ENCODE results near the gene FUCA1. TPM values are rescaled to one million over a fixed set of nuclear protein-coding genes. Genes with fewer than 3 reads are reported as not detected.

The FUCA1 gene
- total RNA-seq, 1 experiment from 2014 or later, result 20.3 TPM

DNA sequence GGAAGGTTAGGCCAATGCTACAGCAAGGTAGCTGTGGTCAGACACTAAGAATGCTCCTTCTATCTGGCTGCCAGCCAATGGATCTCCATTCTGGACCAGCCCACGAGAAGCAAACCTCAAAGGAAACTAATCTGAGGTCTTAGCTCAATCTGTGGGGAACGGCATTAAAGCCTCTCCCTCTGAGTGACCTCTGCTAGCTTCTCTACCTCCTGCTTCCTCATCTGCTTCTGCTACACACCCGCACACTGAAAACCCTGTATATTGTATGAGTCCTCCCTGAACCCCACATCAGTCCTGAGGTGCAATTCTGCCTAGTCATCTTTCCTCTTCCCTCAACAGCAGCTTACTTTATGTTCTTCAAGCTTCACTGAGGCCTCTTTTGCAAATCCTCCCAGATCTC, 60.6 kb downstream of the FUCA1 start:
- H3K27me3 ChIP-seq (ENCODE audit: low read length), result no peaks in the 10 kb centered on the region
- no peak for ATAC-seq
- no peak overlapping the region for H3K4me2 ChIP-seq (ENCODE audit: low read length)
- BruUV-seq (replicated peaks), result no TSS peak
- TF ChIP-seq EZH2phosphoT487 (IDR thresholded peaks at IDR 0.05; ENCODE audit: borderline replicate concordance, low read length) (no peak), EZH2 (IDR thresholded peaks at IDR 0.05; ENCODE audit: low read length, unreplicated experiment) (no peak)
- TF ChIP-seq, protein P1, sequence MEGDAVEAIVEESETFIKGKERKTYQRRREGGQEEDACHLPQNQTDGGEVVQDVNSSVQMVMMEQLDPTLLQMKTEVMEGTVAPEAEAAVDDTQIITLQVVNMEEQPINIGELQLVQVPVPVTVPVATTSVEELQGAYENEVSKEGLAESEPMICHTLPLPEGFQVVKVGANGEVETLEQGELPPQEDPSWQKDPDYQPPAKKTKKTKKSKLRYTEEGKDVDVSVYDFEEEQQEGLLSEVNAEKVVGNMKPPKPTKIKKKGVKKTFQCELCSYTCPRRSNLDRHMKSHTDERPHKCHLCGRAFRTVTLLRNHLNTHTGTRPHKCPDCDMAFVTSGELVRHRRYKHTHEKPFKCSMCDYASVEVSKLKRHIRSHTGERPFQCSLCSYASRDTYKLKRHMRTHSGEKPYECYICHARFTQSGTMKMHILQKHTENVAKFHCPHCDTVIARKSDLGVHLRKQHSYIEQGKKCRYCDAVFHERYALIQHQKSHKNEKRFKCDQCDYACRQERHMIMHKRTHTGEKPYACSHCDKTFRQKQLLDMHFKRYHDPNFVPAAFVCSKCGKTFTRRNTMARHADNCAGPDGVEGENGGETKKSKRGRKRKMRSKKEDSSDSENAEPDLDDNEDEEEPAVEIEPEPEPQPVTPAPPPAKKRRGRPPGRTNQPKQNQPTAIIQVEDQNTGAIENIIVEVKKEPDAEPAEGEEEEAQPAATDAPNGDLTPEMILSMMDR (conservative IDR thresholded peaks at IDR 0.05; ENCODE audit: low read depth, low read length), result no peak
- intact Hi-C loops (cut with micrococcal nuclease), result no loop called here
- DNase-seq, result no peak
- no peaks in the 10 kb centered on the region for H3K36me3 ChIP-seq (ENCODE audit: low read depth, low read length)
- H3K9me2 ChIP-seq (replicated peaks; ENCODE audit: low read length), result no peaks in the 10 kb centered on the region
- no peaks in the 10 kb centered on the region for H4K20me1 ChIP-seq (ENCODE audit: low read length)
- POLR2A ChIA-PET (ENCODE audit: unreplicated experiment), result no interaction called here
- no peak overlapping the region for H3K9ac ChIP-seq (ENCODE audit: low read length)
- H2AFZ ChIP-seq (ENCODE audit: low read length), result no peak overlapping the region
- H3K4me3 ChIP-seq (ENCODE audit: low read length), result no peak overlapping the region
- CTCF ChIA-PET, result interaction anchor here (0.9 kb wide), 1 partner anchor 109 kb away, joined by 3 read pairs; no protein-coding TSS in a partner anchor
- H3K79me2 ChIP-seq (ENCODE audit: low read length), result no peaks in the 10 kb centered on the region
- no peaks in the 10 kb centered on the region for H3K9me3 ChIP-seq (ENCODE audit: low read length)
- 0 out of 2 replicates have a peak, but pooled peaks cover 5% of the 10 kb centered on the region for H3K4me1 ChIP-seq (ENCODE audit: insufficient read depth, low read length)
- H3F3A ChIP-seq (ENCODE audit: low read length, unreplicated experiment), result no peaks in the 10 kb centered on the region
- H3K27ac ChIP-seq (ENCODE audit: low read length), result no peak overlapping the region

DNA sequence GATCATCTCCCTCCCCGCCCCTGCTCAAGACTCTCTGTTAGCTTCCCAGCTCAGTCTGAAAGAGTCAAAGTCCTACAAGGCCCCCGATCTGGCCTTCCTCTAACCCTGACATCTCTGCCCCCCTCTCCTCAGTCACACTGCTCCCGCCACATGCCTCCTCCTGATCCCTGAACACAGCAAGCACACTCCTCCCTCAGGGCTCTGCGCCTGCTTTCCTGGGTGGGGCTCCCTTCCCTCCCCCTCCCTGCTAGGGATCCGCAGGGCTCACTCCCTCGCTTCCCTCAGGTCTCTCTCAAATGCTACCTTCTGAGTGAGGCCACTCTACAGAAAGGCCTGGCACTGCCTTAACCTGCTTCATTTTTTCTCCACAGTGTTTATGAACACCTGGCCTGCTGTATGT, 61.8 kb downstream of the FUCA1 start:
- Histone ChIP-seq H2AFZ (ENCODE audit: low read length) (no peak overlapping the region), H3K4me3 (ENCODE audit: low read length) (no peak overlapping the region), H3K27ac (ENCODE audit: low read length) (no peak overlapping the region), H3K36me3 (ENCODE audit: low read depth, low read length) (no peaks in the 10 kb centered on the region), H3K9ac (ENCODE audit: low read length) (no peak overlapping the region), H3K9me3 (ENCODE audit: low read length) (no peaks in the 10 kb centered on the region), H3K79me2 (ENCODE audit: low read length) (no peaks in the 10 kb centered on the region), H4K20me1 (ENCODE audit: low read length) (no peaks in the 10 kb centered on the region), H3F3A (ENCODE audit: low read length, unreplicated experiment) (no peaks in the 10 kb centered on the region), H3K27me3 (ENCODE audit: low read length) (no peaks in the 10 kb centered on the region), H3K9me2 (replicated peaks; ENCODE audit: low read length) (no peaks in the 10 kb centered on the region), H3K4me2 (ENCODE audit: low read length) (no peak overlapping the region), H3K4me1 (ENCODE audit: insufficient read depth, low read length) (peaks cover 11% of the 10 kb centered on the region; the same call in 1 of the 2 replicates)
- DNase-seq (no peak), ATAC-seq (no peak)
- ChIA-PET POLR2A (ENCODE audit: unreplicated experiment) (no interaction called here), CTCF (no interaction called here)
- intact Hi-C loops (cut with micrococcal nuclease), result no loop called here
- BruUV-seq (replicated peaks), result no TSS peak
- TF ChIP-seq, protein P1 (conservative IDR thresholded peaks at IDR 0.05; ENCODE audit: low read depth, low read length), result no peak
- TF ChIP-seq EZH2phosphoT487 (IDR thresholded peaks at IDR 0.05; ENCODE audit: borderline replicate concordance, low read length), result no peak

DNA sequence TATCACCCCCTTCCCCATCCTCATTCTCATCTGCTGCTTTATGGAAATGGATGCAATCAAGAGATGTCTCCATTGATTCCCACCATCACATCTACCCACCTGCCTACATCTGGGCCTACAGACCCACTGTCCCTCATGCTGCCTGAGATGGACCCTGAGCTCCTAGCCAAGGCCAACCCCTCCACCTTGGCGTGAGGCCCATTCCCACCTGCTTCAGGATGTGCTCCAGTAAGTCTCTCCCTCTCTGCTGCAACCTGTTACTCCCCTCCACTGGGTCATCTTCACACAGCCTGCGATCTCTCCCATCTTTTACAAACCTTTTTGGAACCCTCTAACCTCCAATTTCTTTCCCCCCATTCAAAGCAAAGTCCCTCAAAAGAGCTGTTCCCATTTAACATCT, 63.1 kb downstream of the FUCA1 start:
- H2AFZ ChIP-seq (ENCODE audit: low read length), result no peak overlapping the region
- no peak overlapping the region for H3K4me2 ChIP-seq (ENCODE audit: low read length)
- CTCF ChIA-PET, result interaction anchor here (0.5 kb wide), 1 partner anchor 868 kb away, joined by 6 read pairs; no protein-coding TSS in a partner anchor
- no peaks in the 10 kb centered on the region for H3K36me3 ChIP-seq (ENCODE audit: low read depth, low read length)
- TF ChIP-seq EZH2phosphoT487 (IDR thresholded peaks at IDR 0.05; ENCODE audit: borderline replicate concordance, low read length), result no peak
- TF ChIP-seq EZH2 (IDR thresholded peaks at IDR 0.05; ENCODE audit: low read length, unreplicated experiment), result no peak
- TF ChIP-seq, protein P1 (conservative IDR thresholded peaks at IDR 0.05; ENCODE audit: low read depth, low read length), result no peak
- no peaks in the 10 kb centered on the region for H3K9me2 ChIP-seq (replicated peaks; ENCODE audit: low read length)
- no peaks in the 10 kb centered on the region for H4K20me1 ChIP-seq (ENCODE audit: low read length)
- no peaks in the 10 kb centered on the region for H3K9me3 ChIP-seq (ENCODE audit: low read length)
- no TSS peak for BruUV-seq (replicated peaks)
- no peak overlapping the region for H3K9ac ChIP-seq (ENCODE audit: low read length)
- H3K4me1 ChIP-seq (ENCODE audit: insufficient read depth, low read length), result peaks cover 7% of the 10 kb centered on the region; the same call in 1 of the 2 replicates
- H3F3A ChIP-seq (ENCODE audit: low read length, unreplicated experiment), result no peaks in the 10 kb centered on the region
- no peak for DNase-seq
- POLR2A ChIA-PET (ENCODE audit: unreplicated experiment), result no interaction called here
- H3K27ac ChIP-seq (ENCODE audit: low read length), result no peak overlapping the region
- H3K27me3 ChIP-seq (ENCODE audit: low read length), result no peaks in the 10 kb centered on the region
- no peak overlapping the region for H3K4me3 ChIP-seq (ENCODE audit: low read length)
- intact Hi-C loops (cut with micrococcal nuclease), result no loop called here
- 0 out of 2 replicates have a peak, but pooled peaks cover 3% of the 10 kb centered on the region for H3K79me2 ChIP-seq (ENCODE audit: low read length)
- no peak for ATAC-seq

All from PC-3 (cell line).